Fibroblast of skin of abdomen (primary cell): ENCODE data around the gene CLCN4.
A peak's percentile ranks its signal among the peaks of the same experiment; 100 is the strongest.

Experiments
- DNase-seq: peaks from one replicate; pipeline ENCODE4 v3.0.0-alpha.2; 2013

CLCN4 gene

DNA sequence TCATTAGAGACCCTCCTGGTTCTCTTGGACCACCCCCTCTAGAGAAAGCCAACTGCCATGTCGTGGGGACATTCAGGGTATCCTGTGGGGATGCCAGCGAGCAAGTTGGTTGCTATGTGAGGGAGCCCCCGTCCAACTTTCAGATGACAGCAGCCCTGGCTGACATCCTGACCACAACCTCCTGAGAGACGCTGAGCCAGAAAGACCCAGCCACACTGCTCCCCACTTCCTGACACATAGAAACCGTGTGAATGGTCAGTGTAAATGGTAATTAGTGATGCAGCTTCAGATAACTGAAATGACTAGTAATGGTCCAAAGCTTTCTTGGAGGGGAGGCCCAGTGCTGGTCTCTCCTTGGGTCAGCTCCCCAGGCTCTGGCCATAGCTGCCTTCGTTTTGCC, 10.8 kb downstream of the CLCN4 start:
- no peak for DNase-seq

DNA sequence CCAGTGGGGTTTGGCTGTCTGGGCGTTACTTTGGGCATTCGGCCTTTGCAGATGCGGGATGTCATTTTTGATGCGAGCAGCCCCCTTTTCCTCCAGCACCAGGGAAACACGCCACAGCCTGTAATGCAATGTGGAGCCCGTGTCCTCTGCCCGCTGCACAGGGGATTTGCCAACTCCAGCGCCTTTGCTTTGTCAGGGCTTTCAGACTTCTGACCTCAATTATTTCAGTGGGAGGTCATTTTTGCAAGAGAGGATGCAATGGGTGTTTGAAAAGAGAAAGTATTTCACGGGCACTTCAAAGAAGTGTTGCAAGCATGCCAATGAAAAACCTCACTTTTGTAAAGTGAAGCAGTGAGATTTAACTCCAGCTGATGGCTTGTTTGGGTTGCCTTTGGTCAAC, 11.5 kb downstream of the CLCN4 start:
- DNase-seq, result no peak

DNA sequence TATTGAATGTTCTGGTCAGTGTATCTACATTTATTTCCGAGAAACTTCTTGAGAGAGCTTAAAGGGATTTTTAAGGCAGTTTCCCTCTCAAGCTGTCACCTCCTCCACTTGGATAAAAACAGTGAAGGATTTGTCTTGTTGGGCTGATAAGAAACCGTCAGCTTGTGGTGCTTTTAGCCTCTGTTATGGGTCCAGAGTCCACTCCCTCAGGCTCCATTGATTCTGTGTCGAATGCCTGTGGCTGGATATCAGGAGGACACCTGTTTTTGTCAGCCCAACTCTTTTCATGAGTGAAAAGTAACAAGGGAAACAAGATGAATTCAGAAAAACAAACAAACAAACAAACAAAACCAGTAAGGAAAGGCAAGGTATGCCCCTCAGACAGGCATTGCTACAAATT, 12.4 kb downstream of the CLCN4 start:
- no peak for DNase-seq

- DNase-seq, result no peak
Observed at GRCh38 chrX:10171249-10171648, 14.5 kb downstream of the CLCN4 start.

- DNase-seq, result peak; percentile 35
Observed at GRCh38 chrX:10172877-10173276, 16.1 kb downstream of the CLCN4 start.

GRCh38 chrX:10173331-10173900, 16.6 kb downstream of the CLCN4 start:
- DNase-seq, result peak; percentile 92

DNA sequence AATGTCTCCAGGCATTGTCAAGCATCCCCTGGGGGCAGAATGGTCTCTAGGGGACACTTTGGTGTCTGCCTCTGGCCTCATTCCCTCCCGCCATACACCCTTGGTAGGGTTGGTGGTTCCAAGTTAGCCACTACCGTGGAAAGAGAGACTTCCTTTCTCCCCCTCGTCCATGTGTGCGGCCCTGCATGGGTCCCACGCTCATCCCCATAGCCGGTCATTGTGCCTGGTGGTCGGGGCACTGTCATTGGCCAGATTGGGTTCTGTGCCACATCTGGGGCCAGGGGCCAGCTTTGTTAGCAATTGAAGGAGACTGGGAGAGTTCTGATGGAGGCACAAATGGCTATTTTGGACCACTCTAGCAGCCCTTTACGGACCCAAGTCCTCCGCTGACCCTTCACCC, 17.3 kb downstream of the CLCN4 start:
- DNase-seq, result no peak

DNA sequence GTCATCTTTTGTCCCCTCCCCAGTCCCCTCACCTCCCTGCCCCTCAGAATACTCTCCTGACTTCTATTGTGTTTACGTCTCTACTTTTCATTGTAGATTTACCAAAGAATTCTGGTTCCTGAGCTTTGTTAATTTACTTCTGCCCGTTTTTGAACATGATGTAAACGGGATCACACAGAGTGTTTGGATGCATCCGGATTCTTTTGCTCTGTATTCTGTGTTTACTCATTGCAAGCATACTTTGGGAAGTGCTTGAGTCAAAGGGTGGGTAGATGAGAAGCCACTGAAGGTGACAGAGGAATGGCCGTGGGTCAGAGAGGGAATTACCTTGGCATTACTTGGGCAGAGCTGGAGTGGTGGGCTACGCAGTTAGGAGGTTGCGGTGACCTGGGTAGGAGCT, 18.0 kb downstream of the CLCN4 start:
- no peak for DNase-seq

GRCh38 chrX:10175319-10175871, 18.6 kb downstream of the CLCN4 start:
- peak; percentile 63 for DNase-seq

DNA sequence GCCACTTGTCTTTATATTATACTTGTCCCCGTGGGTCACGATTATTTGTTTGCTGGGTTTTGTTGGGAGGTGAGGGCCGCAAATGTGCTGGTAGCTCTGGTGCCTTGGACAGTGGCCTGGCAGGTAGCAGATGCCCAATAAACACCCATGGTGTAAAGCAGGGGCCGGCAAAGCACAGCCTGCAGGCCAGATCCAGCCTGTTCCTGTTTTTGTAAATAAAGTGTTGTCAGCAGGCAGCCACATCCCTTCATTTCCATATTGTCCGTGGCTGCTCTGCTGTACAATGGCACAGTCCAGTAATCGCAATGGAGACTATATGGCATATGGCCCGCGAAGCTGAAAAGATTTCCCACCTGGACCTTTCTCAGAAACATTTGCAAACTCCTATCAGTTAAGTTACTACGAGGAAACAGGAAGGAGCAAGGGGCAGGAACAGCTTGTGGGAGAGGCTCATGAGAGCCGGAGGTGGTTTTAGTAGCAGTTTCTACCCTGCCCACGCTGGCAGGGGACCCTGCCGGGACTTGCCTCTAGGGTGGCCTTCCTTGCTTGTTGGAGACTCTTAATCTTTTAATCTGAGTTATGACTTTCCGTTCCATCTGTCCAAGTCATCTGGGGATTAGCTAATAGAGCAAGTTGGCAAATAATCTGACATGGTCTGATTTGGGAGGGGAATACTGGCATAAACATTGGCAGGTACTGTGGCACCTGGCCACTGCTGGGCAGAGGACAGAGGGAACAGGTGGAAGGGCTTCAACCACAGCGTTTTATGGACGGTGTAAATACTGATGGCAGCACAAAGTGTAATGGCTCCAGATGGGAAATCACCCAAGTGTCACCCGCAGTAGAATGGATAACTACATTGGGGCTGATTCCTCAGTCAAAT, 19.6 kb downstream of the CLCN4 start:
- DNase-seq, result no peak

DNA sequence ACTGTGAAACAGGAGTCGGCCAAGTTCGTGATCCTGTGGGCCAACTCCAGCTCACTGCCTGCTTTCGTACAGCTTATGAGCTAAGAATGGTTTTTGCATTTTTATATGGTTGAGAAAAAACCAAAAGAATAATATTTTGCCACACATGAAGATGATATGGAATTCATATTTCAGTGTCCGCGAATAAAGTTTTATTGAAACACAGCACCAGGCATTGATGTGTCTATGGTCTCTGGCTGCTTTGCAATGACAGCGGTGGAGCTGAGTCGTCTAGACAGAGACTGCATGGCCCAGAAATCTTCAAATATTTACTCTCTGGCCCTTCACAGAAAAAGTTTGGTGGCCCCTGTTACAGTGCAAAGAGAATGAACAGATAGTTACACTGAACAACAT, 20.2 kb downstream of the CLCN4 start:
- DNase-seq, result no peak

DNA sequence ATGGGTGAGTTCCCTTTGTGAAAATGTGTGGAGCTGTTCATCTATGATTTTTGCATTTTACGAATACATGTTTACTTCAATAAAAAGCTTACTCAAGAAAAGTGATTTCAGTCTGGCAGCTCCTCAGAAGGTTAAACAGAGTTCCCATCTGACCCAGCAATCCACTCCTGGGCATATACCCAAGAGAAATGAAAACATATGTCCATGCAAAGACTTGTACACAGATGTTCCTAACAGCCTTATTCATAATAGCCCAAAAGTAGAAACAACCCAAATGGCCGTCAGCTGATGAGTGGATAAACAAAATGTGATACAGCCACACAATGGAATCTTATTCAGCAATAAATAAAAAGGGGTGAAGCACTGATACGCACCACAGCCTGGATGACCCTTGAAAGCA, 20.8 kb downstream of the CLCN4 start:
- DNase-seq, result peak; percentile 32

DNA sequence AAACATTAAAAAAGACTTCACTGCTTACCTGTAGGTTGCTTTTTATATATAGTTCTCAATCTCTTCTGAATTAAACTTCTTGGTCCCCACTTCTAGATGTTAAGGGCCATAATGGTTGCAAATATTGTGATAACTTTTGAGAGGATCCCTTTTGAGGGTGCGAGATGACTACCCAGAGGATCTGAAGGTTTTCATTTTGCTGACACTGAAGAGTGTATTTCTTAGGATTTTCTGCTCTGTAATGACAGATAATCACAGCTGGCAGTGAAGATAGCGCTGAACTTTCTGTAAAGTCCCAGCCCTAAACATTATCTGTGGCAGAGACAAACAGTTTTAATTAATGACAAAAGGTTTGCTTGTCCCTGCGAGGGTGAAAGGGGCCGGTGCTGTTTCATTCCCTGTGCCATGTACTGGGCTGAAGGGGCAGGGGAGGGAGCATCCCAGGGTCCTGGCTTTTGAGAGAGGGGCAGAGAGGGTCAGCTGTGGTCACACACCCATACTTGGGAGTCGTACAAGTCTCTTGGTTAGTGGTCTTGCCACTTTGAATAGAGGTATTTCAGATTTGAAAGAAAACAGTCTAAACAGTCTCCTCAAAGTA, 22.2 kb downstream of the CLCN4 start:
- DNase-seq, result no peak

DNA sequence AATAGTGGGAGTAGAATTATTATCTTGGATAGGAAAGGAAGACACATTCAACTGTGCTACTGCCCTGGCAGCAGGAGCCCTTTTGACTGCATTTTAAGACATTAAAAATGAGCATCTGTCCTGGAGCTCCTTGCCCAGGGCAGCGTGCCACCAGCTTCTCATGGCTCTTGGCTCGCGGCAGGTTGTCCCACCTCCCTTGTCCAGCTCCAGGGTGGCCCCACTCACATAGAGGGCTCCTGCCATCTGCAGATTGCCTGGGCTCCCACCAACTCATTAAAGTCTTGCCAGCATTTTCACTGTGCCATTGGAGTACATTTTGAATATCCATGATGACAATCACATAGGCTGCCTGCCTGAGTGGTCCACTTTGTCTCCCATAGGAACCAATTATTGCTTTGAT, 27.0 kb downstream of the CLCN4 start:
- DNase-seq, result no peak

DNA sequence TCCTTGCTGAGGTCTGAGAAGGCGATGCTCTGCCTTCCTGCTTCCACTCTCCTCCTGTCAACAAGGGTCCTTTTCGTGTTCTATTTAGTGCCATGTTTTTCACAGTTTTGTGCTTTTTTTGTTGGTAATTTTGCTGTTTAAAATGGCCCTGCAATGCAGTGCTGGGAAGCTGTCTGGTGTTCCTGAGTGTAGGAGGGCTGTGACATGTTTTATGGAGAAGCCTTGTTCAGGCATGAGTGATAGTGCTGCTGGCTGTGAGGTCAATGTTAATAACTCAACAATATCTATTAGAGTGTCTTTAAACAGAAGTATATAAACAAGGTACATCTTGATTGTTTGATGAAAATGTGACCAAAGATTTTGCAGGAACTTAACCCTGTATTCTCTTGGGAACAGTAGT, 27.6 kb downstream of the CLCN4 start:
- DNase-seq, result no peak

GRCh38 chrX:10186355-10186754, 29.6 kb downstream of the CLCN4 start:
- DNase-seq, result no peak

DNA sequence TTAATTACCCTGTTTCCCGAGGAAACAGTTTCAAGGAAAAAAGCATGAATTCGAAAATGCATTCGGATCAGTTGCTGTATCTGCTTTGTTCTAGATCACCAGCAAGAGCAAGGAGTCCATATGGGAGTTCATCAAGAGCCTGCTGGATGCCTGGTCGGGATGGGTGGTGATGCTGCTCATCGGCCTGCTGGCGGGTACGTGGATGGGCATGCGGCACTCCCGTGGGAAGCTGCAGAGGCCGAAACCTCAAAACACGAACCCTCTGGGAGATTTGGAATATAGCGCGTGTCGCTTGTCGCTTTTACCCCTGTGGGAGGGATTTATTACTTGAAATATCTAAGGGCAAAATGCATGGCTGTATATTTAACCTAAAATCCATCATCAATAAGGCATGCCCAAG, 30.6 kb downstream of the CLCN4 start:
- DNase-seq, result no peak

GRCh38 chrX:10189317-10190268, 32.8 kb downstream of the CLCN4 start:
- peak; percentile 52 for DNase-seq

- DNase-seq, result peak; percentile 68
Observed at GRCh38 chrX:10190367-10190766, 33.6 kb downstream of the CLCN4 start.

DNA sequence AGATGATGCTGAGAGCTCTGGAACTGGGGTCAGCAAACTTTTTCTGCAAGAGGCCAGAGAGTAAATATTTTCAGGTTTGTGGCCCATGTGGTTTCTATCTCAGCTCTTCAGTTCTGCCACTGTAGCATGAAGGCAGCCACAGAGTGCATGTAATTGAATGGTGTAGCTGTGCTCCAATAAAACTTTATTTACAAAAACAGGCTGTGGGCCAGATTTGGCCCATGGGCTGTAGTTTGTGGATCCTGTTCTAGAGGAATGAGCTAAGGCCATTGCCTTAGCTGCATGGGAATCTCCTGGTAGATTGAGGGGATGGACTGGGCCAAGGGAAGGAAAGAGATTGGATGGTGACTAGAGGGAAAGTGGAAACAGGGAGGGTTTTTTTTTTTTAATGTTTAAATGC, 36.8 kb downstream of the CLCN4 start:
- DNase-seq, result no peak

DNA sequence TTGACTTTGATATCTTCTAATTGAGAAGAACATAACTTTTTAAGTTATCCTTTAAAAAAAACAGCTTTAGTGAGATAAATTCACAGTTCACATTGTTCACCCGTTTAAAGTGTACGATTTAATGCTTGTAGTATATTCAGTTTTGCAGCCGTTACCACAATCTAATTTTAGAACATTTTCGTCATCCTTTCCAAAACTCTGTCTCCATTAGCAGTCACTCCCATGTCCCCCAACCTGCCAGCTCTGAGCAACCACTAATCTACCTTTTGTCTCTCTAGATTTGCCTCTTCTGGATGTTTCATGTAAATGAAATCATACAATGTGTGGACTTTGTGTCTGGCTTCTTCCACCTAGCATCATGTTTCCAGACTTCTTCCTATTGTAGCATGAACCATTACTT, 38.6 kb downstream of the CLCN4 start:
- DNase-seq, result no peak

- DNase-seq, result no peak
Observed at GRCh38 chrX:10195947-10196346, 39.2 kb downstream of the CLCN4 start.
